Esophagus squamous epithelium (tissue), 4 donors: ENCODE data around the gene MPV17L2.

Experiments
- POLR2A ChIP-seq, 4 donors: fragments of 450-650 bp; IDR thresholded peaks; one replicate each; pipeline ENCODE4 v1.6.1; 2017; ENCODE audit warnings: antibody characterized with exemption in 4 of 4, mild to moderate bottlenecking in 4 of 4, moderate library complexity in 3 of 4
- TF ChIP-seq, protein P1 (sequence below), 6 experiments: fragments of 450-650 bp in 4 of 6; fragments of 200-600 bp in 2 of 6; sonication (generic) in 2 of 6; IDR thresholded peaks; one replicate each; pipeline ENCODE4 v1.5.1; 2016 to 2019; ENCODE audit warnings: antibody characterized with exemption in 6 of 6, mild to moderate bottlenecking in 4 of 6, moderate library complexity in 4 of 6

DNA sequence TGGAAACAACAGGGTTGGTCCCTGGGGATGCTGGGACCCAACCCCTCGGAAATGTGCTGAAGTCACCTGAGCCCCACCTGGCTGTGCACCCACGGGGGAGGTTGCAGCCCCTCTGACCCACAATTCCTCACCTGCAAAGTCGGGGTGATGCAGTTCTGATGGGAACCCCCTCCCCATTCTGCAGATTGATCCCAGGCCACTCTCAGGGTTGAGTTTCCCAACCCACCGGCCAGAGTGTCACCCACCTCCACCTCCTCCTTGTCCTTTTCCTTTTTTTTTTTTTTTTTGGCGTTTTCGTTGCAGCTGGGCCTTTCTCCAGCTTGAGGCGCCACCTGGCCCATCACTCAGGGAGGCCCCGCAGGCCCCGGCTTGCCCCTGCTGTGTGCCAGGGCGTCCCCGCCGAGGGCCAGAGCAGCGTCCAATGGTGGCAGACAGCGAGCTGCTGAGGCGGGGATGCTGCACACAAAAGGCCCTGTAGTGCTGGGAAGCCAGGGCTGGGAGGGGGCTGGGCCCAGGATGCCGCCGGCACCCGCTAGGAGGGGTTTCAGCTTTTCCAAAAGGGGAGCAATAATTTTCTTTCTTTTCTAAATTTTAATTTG, 35.5 kb upstream of the MPV17L2 start:
- TF ChIP-seq, protein P1, sequence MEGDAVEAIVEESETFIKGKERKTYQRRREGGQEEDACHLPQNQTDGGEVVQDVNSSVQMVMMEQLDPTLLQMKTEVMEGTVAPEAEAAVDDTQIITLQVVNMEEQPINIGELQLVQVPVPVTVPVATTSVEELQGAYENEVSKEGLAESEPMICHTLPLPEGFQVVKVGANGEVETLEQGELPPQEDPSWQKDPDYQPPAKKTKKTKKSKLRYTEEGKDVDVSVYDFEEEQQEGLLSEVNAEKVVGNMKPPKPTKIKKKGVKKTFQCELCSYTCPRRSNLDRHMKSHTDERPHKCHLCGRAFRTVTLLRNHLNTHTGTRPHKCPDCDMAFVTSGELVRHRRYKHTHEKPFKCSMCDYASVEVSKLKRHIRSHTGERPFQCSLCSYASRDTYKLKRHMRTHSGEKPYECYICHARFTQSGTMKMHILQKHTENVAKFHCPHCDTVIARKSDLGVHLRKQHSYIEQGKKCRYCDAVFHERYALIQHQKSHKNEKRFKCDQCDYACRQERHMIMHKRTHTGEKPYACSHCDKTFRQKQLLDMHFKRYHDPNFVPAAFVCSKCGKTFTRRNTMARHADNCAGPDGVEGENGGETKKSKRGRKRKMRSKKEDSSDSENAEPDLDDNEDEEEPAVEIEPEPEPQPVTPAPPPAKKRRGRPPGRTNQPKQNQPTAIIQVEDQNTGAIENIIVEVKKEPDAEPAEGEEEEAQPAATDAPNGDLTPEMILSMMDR (IDR thresholded peaks at IDR 0.05) = no peak
- no peak for TF ChIP-seq POLR2A (IDR thresholded peaks at IDR 0.05)
